Astrocyte (in vitro differentiated cells and primary cell): ENCODE data around the gene FRMD5. TPM values are rescaled to one million over a fixed set of nuclear protein-coding genes. Genes with fewer than 3 reads are reported as not detected.

Source experiments
- DNase-seq: peaks from one replicate; pipeline ENCODE4 v3.0.0-alpha.2; 2010; ENCODE audit warnings: low read depth
- FAIRE-seq: peaks from 2 replicates; lab custom pipeline; 2011; peaks lifted over from hg19 to GRCh38; lab: Jason Lieb, UNC
- H2AFZ ChIP-seq: 2 replicates; pipeline ENCODE4 v1.6.0; 2012; ENCODE audit warnings: low read depth, low read length, inconsistent platforms
- H3K27ac ChIP-seq: 2 replicates; pipeline ENCODE4 v1.5.1; 2011; ENCODE audit warnings: low read depth, low read length, inconsistent platforms
- H3K27me3 ChIP-seq: 2 replicates; pipeline ENCODE4 v1.6.0; 2011; ENCODE audit warnings: low read length, inconsistent platforms; ENCODE audit not compliant: insufficient read depth
- H3K36me3 ChIP-seq: 2 replicates; pipeline ENCODE4 v1.5.1; 2011; ENCODE audit warnings: low read length, inconsistent platforms; ENCODE audit not compliant: insufficient read depth
- H3K4me1 ChIP-seq: 2 replicates; pipeline ENCODE4 v1.5.1; 2011; ENCODE audit warnings: low read length, inconsistent platforms; ENCODE audit not compliant: insufficient read depth
- H3K4me2 ChIP-seq: 2 replicates; pipeline ENCODE4 v1.6.0; 2012; ENCODE audit warnings: low read length, inconsistent platforms
- H3K4me3 ChIP-seq: 2 replicates; pipeline ENCODE4 v1.5.1; 2011; ENCODE audit warnings: low read depth, mild to moderate bottlenecking, low read length, inconsistent platforms; ENCODE audit not compliant: insufficient read depth
- H3K79me2 ChIP-seq: 2 replicates; pipeline ENCODE4 v1.6.0; 2012; ENCODE audit warnings: mild to moderate bottlenecking, low read length, inconsistent platforms; ENCODE audit not compliant: insufficient read depth
- H3K9ac ChIP-seq: 2 replicates; pipeline ENCODE4 v1.6.0; 2012; ENCODE audit warnings: mild to moderate bottlenecking, low read length, inconsistent platforms
- H3K9me3 ChIP-seq: 2 replicates; pipeline ENCODE4 v1.5.1; 2012; ENCODE audit warnings: low read depth, mild to moderate bottlenecking, low read length, inconsistent platforms; ENCODE audit not compliant: insufficient read depth
- H4K20me1 ChIP-seq: 2 replicates; pipeline ENCODE4 v1.6.0; 2012; ENCODE audit warnings: low read length, inconsistent platforms; ENCODE audit not compliant: insufficient read depth
- H3K27ac Mint-ChIP-seq: one replicate; pipeline ENCODE4 v1.8.0; 2021; ENCODE audit warnings: mild to moderate bottlenecking, mixed read lengths; ENCODE audit not compliant: unreplicated experiment
- H3K27me3 Mint-ChIP-seq: one replicate; pipeline ENCODE4 v1.8.0; 2021; ENCODE audit warnings: low read depth, mixed read lengths; ENCODE audit not compliant: unreplicated experiment
- H3K36me3 Mint-ChIP-seq: one replicate; pipeline ENCODE4 v1.8.0; 2021; ENCODE audit warnings: low read depth, mixed read lengths; ENCODE audit not compliant: unreplicated experiment
- H3K4me1 Mint-ChIP-seq: one replicate; pipeline ENCODE4 v1.8.0; 2021; ENCODE audit warnings: low read depth, mixed read lengths; ENCODE audit not compliant: unreplicated experiment
- H3K4me3 Mint-ChIP-seq: one replicate; pipeline ENCODE4 v1.8.0; 2021; ENCODE audit warnings: mild to moderate bottlenecking, moderate library complexity, mixed read lengths; ENCODE audit not compliant: unreplicated experiment
- H3K9me3 Mint-ChIP-seq: one replicate; pipeline ENCODE4 v1.8.0; 2021; ENCODE audit warnings: mild to moderate bottlenecking, mixed read lengths; ENCODE audit not compliant: unreplicated experiment
- EZH2 ChIP-seq: IDR thresholded peaks from 2 replicates; pipeline ENCODE4 v1.6.1; 2012; ENCODE audit warnings: mild to moderate bottlenecking, low read length, inconsistent platforms; ENCODE audit not compliant: insufficient read depth
- total RNA-seq: library from RNA; stranded (reverse); gene quantifications from 2 replicates; pipeline ENCODE4 v1.2.1, GENCODE V29; 2021
- TF ChIP-seq, protein P1 (sequence below): IDR thresholded peaks from 2 replicates; pipeline ENCODE4 v1.5.1; 2011; ENCODE audit warnings: low read depth, mild to moderate bottlenecking, inconsistent platforms, low read length, moderate library complexity; ENCODE audit not compliant: insufficient read depth

Gene FRMD5
- total RNA-seq, 1 donor from 2014 or later = 19.6 TPM

DNA sequence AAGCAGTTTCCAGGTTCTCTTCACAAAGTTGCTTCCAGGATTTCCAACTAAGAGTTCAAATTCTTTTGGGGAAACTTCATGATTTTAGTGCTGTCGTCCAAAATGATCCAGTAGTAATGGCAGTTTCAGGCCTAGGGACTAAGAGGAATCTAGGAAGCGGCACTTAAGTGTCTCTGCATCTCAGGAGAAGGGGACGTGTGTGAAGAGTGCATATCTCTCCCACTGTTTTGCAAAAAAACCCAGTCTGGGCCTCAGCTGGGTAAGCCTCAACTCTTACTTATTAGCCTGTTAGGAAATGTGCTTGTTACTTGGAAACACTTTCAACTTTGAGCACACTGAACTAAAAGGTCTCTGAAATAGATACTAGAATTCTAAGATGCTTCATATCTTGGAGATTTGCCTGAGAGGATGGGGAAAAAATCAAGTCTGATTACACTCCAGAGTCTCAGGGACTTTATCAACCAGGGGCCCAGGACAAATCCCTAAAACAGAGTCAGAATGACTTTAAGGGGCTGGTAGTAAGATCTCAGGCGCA is 286.5 kb downstream of the FRMD5 start:
- Histone ChIP-seq H3K79me2 (no peaks in the 10 kb centered on the region), H3K4me2 (no peak overlapping the region), H3K36me3 (no peaks in the 10 kb centered on the region), H3K9me3 (no peaks in the 10 kb centered on the region), H3K27ac (no peak overlapping the region), H3K27me3 (no peaks in the 10 kb centered on the region), H3K9ac (no peak overlapping the region), H2AFZ (no peak overlapping the region), H3K4me3 (no peak overlapping the region), H3K4me1 (peaks cover 28% of the 10 kb centered on the region), H4K20me1 (no peaks in the 10 kb centered on the region)
- H3K27ac Mint-ChIP-seq = no peak overlapping the region
- DNase-seq (no peak), FAIRE-seq (no peak)
- TF ChIP-seq EZH2 = no peak
- TF ChIP-seq, protein P1, sequence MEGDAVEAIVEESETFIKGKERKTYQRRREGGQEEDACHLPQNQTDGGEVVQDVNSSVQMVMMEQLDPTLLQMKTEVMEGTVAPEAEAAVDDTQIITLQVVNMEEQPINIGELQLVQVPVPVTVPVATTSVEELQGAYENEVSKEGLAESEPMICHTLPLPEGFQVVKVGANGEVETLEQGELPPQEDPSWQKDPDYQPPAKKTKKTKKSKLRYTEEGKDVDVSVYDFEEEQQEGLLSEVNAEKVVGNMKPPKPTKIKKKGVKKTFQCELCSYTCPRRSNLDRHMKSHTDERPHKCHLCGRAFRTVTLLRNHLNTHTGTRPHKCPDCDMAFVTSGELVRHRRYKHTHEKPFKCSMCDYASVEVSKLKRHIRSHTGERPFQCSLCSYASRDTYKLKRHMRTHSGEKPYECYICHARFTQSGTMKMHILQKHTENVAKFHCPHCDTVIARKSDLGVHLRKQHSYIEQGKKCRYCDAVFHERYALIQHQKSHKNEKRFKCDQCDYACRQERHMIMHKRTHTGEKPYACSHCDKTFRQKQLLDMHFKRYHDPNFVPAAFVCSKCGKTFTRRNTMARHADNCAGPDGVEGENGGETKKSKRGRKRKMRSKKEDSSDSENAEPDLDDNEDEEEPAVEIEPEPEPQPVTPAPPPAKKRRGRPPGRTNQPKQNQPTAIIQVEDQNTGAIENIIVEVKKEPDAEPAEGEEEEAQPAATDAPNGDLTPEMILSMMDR = no peak
- no peaks in the 10 kb centered on the region for H3K9me3 Mint-ChIP-seq
- H3K4me1 Mint-ChIP-seq = peaks cover 23% of the 10 kb centered on the region
- H3K4me3 Mint-ChIP-seq = no peak overlapping the region
- no peaks in the 10 kb centered on the region for H3K27me3 Mint-ChIP-seq
- peaks cover 22% of the 10 kb centered on the region for H3K36me3 Mint-ChIP-seq

DNA sequence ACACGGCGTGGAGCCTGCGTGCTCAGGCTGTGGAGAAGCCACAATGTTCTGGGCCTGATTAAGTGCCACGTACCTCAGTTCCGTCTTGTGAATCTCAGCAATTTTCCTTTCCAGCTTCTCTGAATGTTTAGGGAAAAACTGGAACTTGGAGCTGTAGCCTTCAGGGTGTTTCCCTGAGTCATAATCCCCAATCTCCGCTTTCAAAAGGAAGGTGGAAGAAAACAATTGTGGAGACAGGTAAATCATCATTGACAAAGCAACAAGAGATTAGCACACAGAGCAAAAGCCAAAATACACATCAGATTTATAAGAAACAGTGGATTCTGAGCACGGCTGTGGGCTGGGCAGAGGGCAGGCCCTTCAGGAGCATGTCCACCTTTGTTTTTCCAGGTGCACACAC is 289.3 kb downstream of the FRMD5 start:
- FAIRE-seq (no peak), DNase-seq (no peak)
- Histone ChIP-seq H4K20me1 (no peaks in the 10 kb centered on the region), H3K9ac (no peak overlapping the region), H3K4me1 (peaks cover 6% of the 10 kb centered on the region), H3K27ac (no peak overlapping the region), H3K27me3 (no peaks in the 10 kb centered on the region), H3K36me3 (no peaks in the 10 kb centered on the region), H3K4me3 (no peak overlapping the region), H2AFZ (no peak overlapping the region), H3K79me2 (no peaks in the 10 kb centered on the region), H3K4me2 (no peak overlapping the region), H3K9me3 (no peaks in the 10 kb centered on the region)
- Mint-ChIP-seq H3K27me3 (no peaks in the 10 kb centered on the region), H3K36me3 (peaks cover 24% of the 10 kb centered on the region), H3K27ac (no peak overlapping the region), H3K4me1 (peaks cover 4% of the 10 kb centered on the region), H3K4me3 (no peak overlapping the region), H3K9me3 (no peaks in the 10 kb centered on the region)
- TF ChIP-seq, protein P1 = no peak
- TF ChIP-seq EZH2 = no peak

DNA sequence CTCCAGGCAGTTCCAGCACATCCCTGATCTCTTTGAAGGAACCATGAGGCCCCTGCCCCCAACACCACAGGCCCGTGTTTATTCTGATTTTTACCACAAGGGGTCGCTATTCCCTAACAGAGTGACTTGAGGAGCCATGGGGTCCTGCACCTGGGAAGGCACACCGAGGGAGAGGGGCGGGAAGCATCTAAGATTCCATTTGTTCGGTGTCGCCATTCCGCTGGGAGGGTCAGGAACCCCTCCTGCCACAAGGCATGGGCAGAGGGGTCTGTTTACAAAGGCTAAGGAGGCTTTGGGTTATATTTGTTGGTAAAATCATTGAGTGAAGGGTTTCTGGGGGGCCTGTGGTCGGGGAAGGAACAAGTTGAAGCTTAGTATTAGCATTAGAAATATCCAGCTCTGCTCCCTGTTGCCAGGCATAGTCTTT is 291.2 kb downstream of the FRMD5 start:
- H3K9ac ChIP-seq = no peak overlapping the region
- no peak overlapping the region for H3K4me3 ChIP-seq
- peak overlapping the region; percentile 85 for H3K27ac Mint-ChIP-seq
- no peaks in the 10 kb centered on the region for H4K20me1 ChIP-seq
- DNase-seq = peak; percentile 22
- no peaks in the 10 kb centered on the region for H3K36me3 ChIP-seq
- no peak overlapping the region for H2AFZ ChIP-seq
- H3K27me3 ChIP-seq = no peaks in the 10 kb centered on the region
- no peak for FAIRE-seq
- peaks cover 8% of the 10 kb centered on the region for H3K4me1 Mint-ChIP-seq
- no peaks in the 10 kb centered on the region for H3K79me2 ChIP-seq
- H3K9me3 Mint-ChIP-seq = no peaks in the 10 kb centered on the region
- no peaks in the 10 kb centered on the region for H3K9me3 ChIP-seq
- no peaks in the 10 kb centered on the region for H3K27me3 Mint-ChIP-seq
- H3K4me2 ChIP-seq = no peak overlapping the region
- peaks cover 3% of the 10 kb centered on the region for H3K4me1 ChIP-seq
- H3K27ac ChIP-seq = no peak overlapping the region
- no peak overlapping the region for H3K4me3 Mint-ChIP-seq
- H3K36me3 Mint-ChIP-seq = peaks cover 24% of the 10 kb centered on the region
- TF ChIP-seq, protein P1 = peak; percentile 81
- TF ChIP-seq EZH2 = no peak
